SK-N-SH (cell line): ENCODE data around the gene TBL3. TPM values are rescaled to one million over a fixed set of nuclear protein-coding genes. Genes with fewer than 3 reads are reported as not detected.

Experiments used
- CTCF ChIA-PET: fragments of 300-600, 350-600 bp; formaldehyde crosslinking; extraction: SDS; loops from one replicate; lab custom pipeline; 2021; lab: Yijun Ruan, JAX
- POLR2A ChIA-PET: fragments of 350-600 bp; sonication (Branson Sonifier 250); formaldehyde crosslinking; extraction: SDS; loops from one replicate; lab custom pipeline; 2020; ENCODE audit warnings: antibody characterized with exemption, inconsistent platforms; lab: Yijun Ruan, JAX
- DNase-seq: peaks from one replicate; pipeline ENCODE4 v3.0.0; 2012
- H2AFZ ChIP-seq: fragments of 200-600 bp; sonication (generic); 2 replicates; pipeline ENCODE4 v1.8.1; 2016; ENCODE audit warnings: antibody characterized with exemption, mild to moderate bottlenecking, low read depth
- H3F3A ChIP-seq: fragments of 200-600 bp; sonication (generic); replicated peaks from 2 replicates; pipeline ENCODE3; 2016; ENCODE audit warnings: antibody characterized with exemption, mild to moderate bottlenecking; ENCODE audit not compliant: insufficient read depth
- H3K27ac ChIP-seq, 2 experiments: fragments of 200-500 bp in 1 of 2; fragments of 200-600 bp in 1 of 2; sonication (Bioruptor generic) in 1 of 2; sonication (generic), shearing (Covaris generic) in 1 of 2; 2 replicates each; pipeline versions ENCODE4 v1.5.1 to v1.6.1; 2014 to 2016; ENCODE audit warnings: low read depth in 2 of 2, inconsistent platforms in 1 of 2, low read length in 1 of 2, mild to moderate bottlenecking in 1 of 2, mixed read lengths in 1 of 2
- H3K27me3 ChIP-seq: fragments of 200-600 bp; sonication (generic), shearing (Covaris generic); 2 replicates; pipeline ENCODE4 v1.6.1; 2016; ENCODE audit warnings: mixed run types; ENCODE audit not compliant: insufficient read depth
- H3K36me3 ChIP-seq, 2 experiments: fragments of 200-500 bp in 1 of 2; fragments of 200-600 bp in 1 of 2; sonication (Bioruptor generic) in 1 of 2; sonication (generic) in 1 of 2; replicated peaks in 1 of 2; 2 replicates each; pipeline versions ENCODE3 to v1.5.1; 2014 to 2016; ENCODE audit warnings: low read length in 1 of 2, mild to moderate bottlenecking in 1 of 2; ENCODE audit not compliant: insufficient read depth in 2 of 2, control insufficient read depth in 1 of 2
- H3K4me1 ChIP-seq, 2 experiments: fragments of 200-500 bp in 1 of 2; fragments of 200-600 bp in 1 of 2; sonication (Bioruptor generic) in 1 of 2; sonication (generic), shearing (Covaris generic) in 1 of 2; 2 replicates each; pipeline versions ENCODE4 v1.5.1 to v1.6.1; 2014 to 2016; ENCODE audit warnings: low read depth in 1 of 2, low read length in 1 of 2, mixed run types in 1 of 2; ENCODE audit not compliant: insufficient read depth in 2 of 2, control insufficient read depth in 1 of 2
- H3K4me2 ChIP-seq: fragments of 200-600 bp; sonication (generic), shearing (Covaris generic); 2 replicates; pipeline ENCODE4 v1.6.1; 2017; ENCODE audit warnings: mixed run types
- H3K4me3 ChIP-seq, 2 experiments: fragments of 200-500 bp in 1 of 2; fragments of 200-600 bp in 1 of 2; sonication (Bioruptor generic) in 1 of 2; sonication (generic), shearing (Covaris generic) in 1 of 2; 2 replicates each; pipeline versions ENCODE4 v1.5.1 to v1.8.1; 2014 to 2016; ENCODE audit warnings: low read depth in 2 of 2, inconsistent platforms in 1 of 2, low read length in 1 of 2, mild to moderate bottlenecking in 1 of 2, mixed read lengths in 1 of 2, moderate library complexity in 1 of 2
- H3K79me2 ChIP-seq: fragments of 200-600 bp; sonication (generic); 2 replicates; pipeline ENCODE4 v1.8.1; 2017; ENCODE audit warnings: mild to moderate bottlenecking; ENCODE audit not compliant: insufficient read depth
- H3K9ac ChIP-seq: fragments of 200-600 bp; sonication (generic); 2 replicates; pipeline ENCODE4 v1.6.1; 2017; ENCODE audit warnings: mixed run types
- H3K9me2 ChIP-seq: fragments of 200-600 bp; sonication (generic); 2 replicates; pipeline ENCODE4 v1.6.1; 2017; ENCODE audit warnings: mixed run types
- H3K9me3 ChIP-seq: fragments of 200-600 bp; sonication (generic); 2 replicates; pipeline ENCODE4 v1.6.1; 2017; ENCODE audit warnings: mixed run types, mild to moderate bottlenecking, moderate library complexity
- H4K20me1 ChIP-seq: fragments of 200-600 bp; sonication (generic); 2 replicates; pipeline ENCODE4 v1.6.1; 2017; ENCODE audit warnings: mild to moderate bottlenecking, mixed run types; ENCODE audit not compliant: insufficient read depth
- CHD2 ChIP-seq: fragments of 150-350 bp; IDR thresholded peaks from 2 replicates; pipeline ENCODE4 v1.6.1; 2018; ENCODE audit warnings: low read length; ENCODE audit not compliant: partially characterized antibody
- FOSL2 ChIP-seq: IDR thresholded peaks from 2 replicates; pipeline ENCODE4 v1.4.0; 2012; ENCODE audit warnings: low read depth, mild to moderate bottlenecking, moderate library complexity, borderline replicate concordance
- GABPA ChIP-seq: IDR thresholded peaks from 2 replicates; pipeline ENCODE4 v1.4.0; 2012; ENCODE audit warnings: low read depth, mild to moderate bottlenecking
- MXI1 ChIP-seq: IDR thresholded peaks from 2 replicates; pipeline ENCODE4 v1.6.1; 2012; ENCODE audit warnings: mild to moderate bottlenecking, low read depth, low read length, improper control_type of control experiment
- NFIC ChIP-seq: IDR thresholded peaks from 2 replicates; pipeline ENCODE4 v1.4.0; 2012; ENCODE audit warnings: borderline replicate concordance
- NRF1 ChIP-seq: IDR thresholded peaks from 2 replicates; pipeline ENCODE4 v1.6.1; 2012; ENCODE audit warnings: low read depth, mild to moderate bottlenecking, low read length
- PBX3 ChIP-seq: IDR thresholded peaks from 2 replicates; pipeline ENCODE4; 2012
- RCOR1 ChIP-seq: fragments of 150-350 bp; IDR thresholded peaks from 2 replicates; pipeline ENCODE4 v1.6.1; 2017; ENCODE audit warnings: antibody characterized with exemption, low read length
- RXRA ChIP-seq: IDR thresholded peaks from 2 replicates; pipeline ENCODE4 v1.4.0; 2012; ENCODE audit warnings: low read depth, mild to moderate bottlenecking, borderline replicate concordance
- SIN3A ChIP-seq: IDR thresholded peaks from 2 replicates; pipeline ENCODE4 v1.6.1; 2012; ENCODE audit warnings: low read depth, mild to moderate bottlenecking, low read length, moderate library complexity, borderline replicate concordance
- TAF1 ChIP-seq: IDR thresholded peaks from 2 replicates; pipeline ENCODE4 v1.6.1; 2012; ENCODE audit warnings: low read depth, mild to moderate bottlenecking, low read length, moderate library complexity, borderline replicate concordance
- WGBS: methylation state at CpG from one replicate; pipeline ENCODE4 v1.1.6; 2017; ENCODE audit warnings: low lambda C conversion rate; 5-methylcytosine and 5-hydroxymethylcytosine counted together
- polyA plus RNA-seq, 3 experiments: library from polyadenylated mRNA; depleted of rRNA; stranded (reverse); fragments of >200 nt; gene quantifications; 2 replicates each; pipeline ENCODE4 v1.2.3, GENCODE V29; 2012

Gene TBL3
- polyA plus RNA-seq, 1 of the 3 experiments (the other 2 are of a cell fraction): 37.1 TPM

- Histone ChIP-seq H3K4me3 (no peak overlapping the region), H3K9ac (no peak overlapping the region), H3K9me3 (no peaks in the 10 kb centered on the region), H3K4me1 (peaks cover 0 to 14% of the 10 kb centered on the region in 2 experiments; a peak in 1 of 4 replicates), H4K20me1 (no peaks in the 10 kb centered on the region), H3K4me2 (no peak overlapping the region), H2AFZ (no peak overlapping the region), H3K27ac (no peak overlapping the region), H3K27me3 (peaks cover 4% of the 10 kb centered on the region; the same call in 1 of the 2 replicates), H3K9me2 (no peaks in the 10 kb centered on the region), H3K79me2 (no peaks in the 10 kb centered on the region), H3K36me3 (no peaks in the 10 kb centered on the region), H3F3A (peaks cover 5% of the 10 kb centered on the region)
- ChIA-PET POLR2A (interaction anchor here (1.0 kb wide), 1 partner anchor 135 kb away, joined by 3 read pairs; the partner anchor contains the start of gene TRAF7), CTCF (interaction anchor here (0.9 to 2.1 kb wide), 3 partner anchors 9 to 120 kb away, joined by 5 to 15 read pairs (median 5); no protein-coding TSS in a partner anchor)
- TF ChIP-seq MXI1 (0 out of 2 replicates have a peak, but pooled peaks have one; percentile 26), PBX3 (no peak)
- DNase-seq: peak; percentile 68
- WGBS: 26% methylated on average over 44 of the region's 96 CpGs
Measured at GRCh38 chr16:2019921-2020831, 48.3 kb downstream of the TBL3 start.

GRCh38 chr16:2022723-2023091 is 50.9 kb downstream of the TBL3 start:
- no peak for TF ChIP-seq NFIC
- peak; percentile 18 for TF ChIP-seq CHD2
- TF ChIP-seq NRF1: peak; percentile 27; the same call in 1 of the 2 replicates
- no peak for TF ChIP-seq GABPA
- no peak for TF ChIP-seq RXRA
- no peak for TF ChIP-seq FOSL2
- no peak for TF ChIP-seq SIN3A
- 0 out of 2 replicates have a peak, but pooled peaks have one; percentile 5 for TF ChIP-seq TAF1
- no peak; the same call in none of the 2 replicates for TF ChIP-seq RCOR1
- peak overlapping the region; percentile 40 to 65 for H3K4me3 ChIP-seq

More at GRCh38 chr16:2022723-2023091, 50.9 kb downstream of the TBL3 start:
- peak; percentile 88 for DNase-seq
- H3K4me1 ChIP-seq: peaks cover under 1 to 22% of the 10 kb centered on the region in 2 experiments; a peak in 2 of 4 replicates
- peak overlapping the region; percentile 93 for H2AFZ ChIP-seq
- no peaks in the 10 kb centered on the region for H3K9me2 ChIP-seq
- peak overlapping the region; percentile 65 to 86 for H3K27ac ChIP-seq
- peak overlapping the region; percentile 97 for H3K4me2 ChIP-seq
- no peaks in the 10 kb centered on the region for H3K36me3 ChIP-seq
- POLR2A ChIA-PET: interaction anchor here (0.7 to 1.5 kb wide), 4 partner anchors 19 to 133 kb away, joined by 3 to 6 read pairs (median 4); partner anchors contain the start of genes NTHL1, RPS2, TRAF7 and TSC2
- CTCF ChIA-PET: interaction anchor here (0.6 to 6.5 kb wide), 29 partner anchors 9 to 214 kb away, joined by 3 to 68 read pairs (median 6); partner anchors contain the start of genes DNASE1L2, NTHL1, PKD1 and RAB26
- WGBS: 5% methylated on average over 14 of the region's 14 CpGs
- peaks cover 8% of the 10 kb centered on the region; the same call in 1 of the 2 replicates for H3K79me2 ChIP-seq
- H4K20me1 ChIP-seq: peaks cover 1% of the 10 kb centered on the region; the same call in 1 of the 2 replicates
- peaks cover 9% of the 10 kb centered on the region for H3F3A ChIP-seq
- no peaks in the 10 kb centered on the region for H3K9me3 ChIP-seq
- peaks cover 4% of the 10 kb centered on the region; the same call in 1 of the 2 replicates for H3K27me3 ChIP-seq
- H3K9ac ChIP-seq: peak overlapping the region; percentile 59; the same call in 1 of the 2 replicates
